Measurements from ENCODE around the gene SLC25A48.

DNA sequence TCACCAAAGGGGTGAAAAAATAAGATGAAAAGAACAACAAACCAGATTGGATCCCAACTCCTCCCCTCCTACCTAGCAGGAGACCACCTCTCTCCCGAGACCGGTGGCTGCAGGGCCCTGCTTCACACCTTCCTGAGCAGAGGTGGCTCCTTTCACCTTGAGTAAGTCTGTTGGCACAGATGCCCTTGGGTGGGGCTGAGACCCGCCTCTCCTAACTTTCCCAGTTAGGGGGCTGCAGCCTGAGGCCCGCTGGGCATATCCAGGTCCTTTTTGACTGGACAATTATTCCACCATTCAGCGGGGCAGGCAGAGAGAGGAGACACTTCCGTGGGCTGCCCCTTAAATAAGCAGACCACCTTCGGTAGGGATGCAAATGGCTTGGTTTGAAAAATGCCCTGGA lies 1.3 kb downstream of the SLC25A48 start:
- TF ChIP-seq, protein P1, sequence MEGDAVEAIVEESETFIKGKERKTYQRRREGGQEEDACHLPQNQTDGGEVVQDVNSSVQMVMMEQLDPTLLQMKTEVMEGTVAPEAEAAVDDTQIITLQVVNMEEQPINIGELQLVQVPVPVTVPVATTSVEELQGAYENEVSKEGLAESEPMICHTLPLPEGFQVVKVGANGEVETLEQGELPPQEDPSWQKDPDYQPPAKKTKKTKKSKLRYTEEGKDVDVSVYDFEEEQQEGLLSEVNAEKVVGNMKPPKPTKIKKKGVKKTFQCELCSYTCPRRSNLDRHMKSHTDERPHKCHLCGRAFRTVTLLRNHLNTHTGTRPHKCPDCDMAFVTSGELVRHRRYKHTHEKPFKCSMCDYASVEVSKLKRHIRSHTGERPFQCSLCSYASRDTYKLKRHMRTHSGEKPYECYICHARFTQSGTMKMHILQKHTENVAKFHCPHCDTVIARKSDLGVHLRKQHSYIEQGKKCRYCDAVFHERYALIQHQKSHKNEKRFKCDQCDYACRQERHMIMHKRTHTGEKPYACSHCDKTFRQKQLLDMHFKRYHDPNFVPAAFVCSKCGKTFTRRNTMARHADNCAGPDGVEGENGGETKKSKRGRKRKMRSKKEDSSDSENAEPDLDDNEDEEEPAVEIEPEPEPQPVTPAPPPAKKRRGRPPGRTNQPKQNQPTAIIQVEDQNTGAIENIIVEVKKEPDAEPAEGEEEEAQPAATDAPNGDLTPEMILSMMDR (IDR thresholded peaks at IDR 0.05) = no peak
- no peak for TF ChIP-seq ZFX (IDR thresholded peaks at IDR 0.05; ENCODE audit: borderline replicate concordance)

All from 22Rv1 (cell line).